HEK293T (cell line): ENCODE measurements around the gene PNP.

Experiments
- CTCF ChIA-PET: fragments of 350-600 bp; formaldehyde crosslinking; extraction: SDS; loops from one replicate; lab custom pipeline; 2021; ENCODE audit warnings: antibody characterized with exemption, inconsistent platforms; lab: Yijun Ruan, JAX
- POLR2A ChIA-PET: fragments of 350-600 bp; formaldehyde crosslinking; extraction: SDS; loops from one replicate; lab custom pipeline; 2020; ENCODE audit warnings: antibody characterized with exemption, inconsistent platforms; lab: Yijun Ruan, JAX
- DNase-seq: peaks from one replicate; pipeline ENCODE4 v3.0.0; 2012; ENCODE audit warnings: mixed read lengths; ENCODE audit errors: extremely low spot score
- ARNT ChIP-seq: fragments of 450-650 bp; IDR thresholded peaks from 2 replicates; pipeline ENCODE4 v1.6.1; 2017; ENCODE audit warnings: mild to moderate bottlenecking
- BHLHE40 ChIP-seq: fragments of 450-650 bp; IDR thresholded peaks from 2 replicates; pipeline ENCODE4 v1.6.1; 2016; ENCODE audit warnings: mild to moderate bottlenecking, moderate library complexity, borderline replicate concordance
- CTBP1 ChIP-seq: fragments of 450-650 bp; IDR thresholded peaks from 2 replicates; pipeline ENCODE4 v1.6.1; 2016; ENCODE audit warnings: borderline replicate concordance
- ELF4 ChIP-seq: fragments of 450-650 bp; IDR thresholded peaks from 2 replicates; pipeline ENCODE4 v1.6.1; 2017; ENCODE audit warnings: antibody characterized with exemption
- FOXA1 ChIP-seq: fragments of 450-650 bp; IDR thresholded peaks from 2 replicates; pipeline ENCODE4 v1.6.1; 2016; ENCODE audit warnings: mild to moderate bottlenecking
- FOXK2 ChIP-seq: fragments of 450-650 bp; IDR thresholded peaks from 2 replicates; pipeline ENCODE4 v1.6.1; 2016; ENCODE audit warnings: mild to moderate bottlenecking
- FOXM1 ChIP-seq: fragments of 450-650 bp; IDR thresholded peaks from 2 replicates; pipeline ENCODE4 v1.6.1; 2017; ENCODE audit warnings: mild to moderate bottlenecking, borderline replicate concordance
- HDGF ChIP-seq: fragments of 450-650 bp; IDR thresholded peaks from 2 replicates; pipeline ENCODE4 v1.6.1; 2017; ENCODE audit warnings: antibody characterized with exemption, borderline replicate concordance
- L3MBTL2 ChIP-seq: fragments of 450-650 bp; conservative IDR thresholded peaks from 2 replicates; pipeline ENCODE4 v1.6.1; 2016; ENCODE audit warnings: mild to moderate bottlenecking
- LEF1 ChIP-seq: fragments of 450-650 bp; IDR thresholded peaks from 2 replicates; pipeline ENCODE4 v1.6.1; 2017; ENCODE audit warnings: mild to moderate bottlenecking, borderline replicate concordance
- NFRKB ChIP-seq: fragments of 450-650 bp; IDR thresholded peaks from 2 replicates; pipeline ENCODE4 v1.6.1; 2016; ENCODE audit warnings: mild to moderate bottlenecking, moderate library complexity
- PKNOX1 ChIP-seq: fragments of 450-650 bp; IDR thresholded peaks from 2 replicates; pipeline ENCODE4 v1.6.1; 2016
- SP1 ChIP-seq: fragments of 450-650 bp; IDR thresholded peaks from 2 replicates; pipeline ENCODE4 v1.6.1; 2017
- SUZ12 ChIP-seq: fragments of 450-650 bp; IDR thresholded peaks from 2 replicates; pipeline ENCODE4 v1.6.1; 2016; ENCODE audit warnings: mild to moderate bottlenecking
- TARDBP ChIP-seq: fragments of 450-650 bp; IDR thresholded peaks from 2 replicates; pipeline ENCODE4 v1.6.1; 2016
- ZNF384 ChIP-seq: fragments of 450-650 bp; IDR thresholded peaks from 2 replicates; pipeline ENCODE4 v1.6.1; 2016

Gene PNP

DNA sequence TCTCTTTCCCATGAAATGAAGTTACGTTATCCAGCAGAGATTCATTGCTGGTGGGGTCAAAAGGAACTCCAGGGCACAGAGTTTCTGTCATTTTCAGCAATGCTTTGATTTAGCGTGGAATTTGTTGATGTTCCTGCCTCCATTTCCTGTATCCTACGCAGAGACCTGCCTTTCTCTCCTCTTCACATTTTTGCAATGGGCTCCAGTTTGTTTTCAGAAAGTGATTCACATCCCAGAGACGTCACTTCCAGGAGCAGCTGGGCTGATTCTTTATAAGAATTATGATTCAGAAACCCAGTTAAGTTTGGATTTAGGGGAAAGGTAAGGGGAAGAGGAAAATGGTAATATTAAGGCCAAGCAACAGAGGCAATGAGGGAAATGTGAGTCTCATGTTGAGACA, 47.7 kb downstream of the PNP start:
- DNase-seq = no peak
- ChIA-PET CTCF (no interaction called here), POLR2A (no interaction called here)
- TF ChIP-seq HDGF (no peak), TARDBP (no peak), LEF1 (no peak), BHLHE40 (no peak), FOXK2 (no peak), FOXA1 (no peak), SP1 (no peak), ELF4 (no peak), PKNOX1 (no peak)

DNA sequence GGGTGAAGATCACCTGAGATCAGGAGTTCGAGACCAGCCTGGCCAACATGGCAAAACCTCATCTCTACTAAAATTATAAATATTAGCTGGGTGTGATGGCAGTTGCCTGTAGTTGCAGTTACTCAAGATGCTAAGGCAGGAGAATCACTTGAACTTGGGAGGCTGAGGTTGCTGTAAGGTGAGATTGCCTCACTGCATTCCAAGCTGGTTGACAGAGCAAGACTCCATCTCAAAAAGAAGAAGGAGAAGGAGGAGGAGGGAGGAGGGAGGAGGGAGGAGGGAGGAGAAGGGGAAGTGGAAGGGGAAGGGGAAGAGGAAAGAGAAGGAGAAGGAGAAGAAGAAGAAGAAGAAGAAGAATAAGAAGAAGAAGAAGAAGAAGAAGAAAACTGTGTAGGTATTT, 53.1 kb downstream of the PNP start:
- no peak for TF ChIP-seq ELF4
- TF ChIP-seq SUZ12 = no peak
- TF ChIP-seq ZNF384 = no peak
- TF ChIP-seq HDGF = no peak
- TF ChIP-seq L3MBTL2 = no peak
- TF ChIP-seq FOXA1 = no peak
- no peak for TF ChIP-seq NFRKB
- no peak for TF ChIP-seq FOXM1
- no peak for TF ChIP-seq TARDBP
- no peak for DNase-seq
- CTCF ChIA-PET = no interaction called here
- POLR2A ChIA-PET = no interaction called here

- DNase-seq = no peak
- TF ChIP-seq NFRKB (no peak), SP1 (no peak), ELF4 (no peak), L3MBTL2 (no peak), ARNT (no peak), SUZ12 (no peak), ZNF384 (no peak), LEF1 (no peak), FOXA1 (no peak), PKNOX1 (no peak), FOXK2 (no peak), TARDBP (no peak), CTBP1 (no peak), HDGF (no peak), FOXM1 (no peak), BHLHE40 (no peak)
- POLR2A ChIA-PET = no interaction called here
- CTCF ChIA-PET = no interaction called here
Observed at GRCh38 chr14:20524027-20524426, 54.8 kb downstream of the PNP start.
